Stimulated activated CD8-positive, alpha-beta memory T cell treated with anti-CD3 and anti-CD28 coated beads, Interleukin-2, amount 100 ng/mL, for 1 hour (primary cell): ENCODE measurements around the gene ABHD16A.
A peak's percentile ranks its signal among the peaks of the same experiment; 100 is the strongest.

ENCODE experiments used
- DNase-seq, 2 donors: peaks; one replicate each; pipeline ENCODE4 v3.0.0-alpha.2; 2020; ENCODE audit warnings: low read depth in 2 of 2

ABHD16A gene

GRCh38 chr6:31702819-31703716, at the start of gene ABHD16A:
ABHD16A (minus strand) TSS chr6:31703324; CDS start chr6:31703281, 43 bp downstream.
- peak; percentile 93 to 95 for DNase-seq

DNA sequence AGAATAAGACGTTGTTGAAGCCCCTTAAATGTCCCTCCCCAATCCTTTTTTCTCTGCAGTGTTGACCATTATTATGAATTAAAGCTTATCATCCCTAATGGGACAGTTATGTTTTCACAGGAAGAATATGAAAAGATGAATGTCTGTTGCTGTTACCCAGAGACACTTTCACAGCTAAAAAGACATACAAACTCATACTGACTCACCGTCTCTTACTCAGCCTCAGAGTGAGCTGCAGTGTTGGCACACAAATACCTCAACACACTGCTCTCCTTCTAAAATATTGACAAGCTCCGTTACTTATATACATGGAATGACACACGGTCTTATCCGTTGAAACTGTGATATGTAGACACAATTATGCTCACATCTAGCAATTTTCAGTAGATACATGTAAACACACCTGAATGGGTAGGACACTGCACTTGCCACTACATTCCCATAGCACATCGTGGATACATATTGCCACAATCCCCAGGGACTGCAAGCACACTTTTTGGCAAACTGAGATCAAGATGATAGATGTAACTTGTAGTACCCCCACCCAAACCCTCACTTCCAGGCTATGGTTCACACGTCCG, 49.7 kb upstream of the ABHD16A start:
- no peak for DNase-seq

- no peak for DNase-seq
Observed at GRCh38 chr6:31750411-31751022, 47.4 kb upstream of the ABHD16A start.

DNA sequence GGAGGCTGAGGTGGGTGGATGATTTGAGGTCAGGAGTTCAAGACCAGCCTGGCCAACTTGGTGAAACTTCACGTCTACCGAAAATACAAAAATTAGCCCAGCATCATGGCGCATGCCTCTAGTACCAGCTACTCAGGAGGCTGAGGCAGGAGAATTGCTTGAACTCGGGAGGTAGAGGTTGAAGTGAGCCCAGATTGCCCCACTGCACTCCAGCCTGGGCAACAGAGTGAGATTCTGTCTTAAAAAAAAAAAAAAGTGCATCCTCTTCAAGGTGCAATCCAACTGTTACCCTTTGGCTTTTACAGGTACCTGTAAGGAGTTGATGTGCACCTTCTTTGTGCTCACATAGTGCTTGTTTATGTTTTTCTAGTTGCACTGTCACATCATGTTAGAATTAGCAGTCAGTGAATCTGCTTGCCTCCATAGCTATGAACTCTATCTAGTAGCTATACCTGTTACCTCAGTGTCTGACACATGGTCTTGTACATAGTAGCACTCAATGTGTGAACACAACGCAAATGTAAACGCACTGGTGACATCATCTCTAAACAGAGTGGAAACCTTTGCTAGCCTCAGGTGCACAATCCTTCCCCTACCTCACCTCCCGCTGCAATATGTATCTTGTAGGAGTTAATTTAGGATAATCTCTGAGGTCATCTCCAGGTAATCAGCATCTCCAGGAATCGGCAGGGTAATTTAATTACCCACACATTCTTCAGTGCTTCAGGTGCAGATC, 46.3 kb upstream of the ABHD16A start:
- DNase-seq: no peak

- no peak for DNase-seq
Observed at GRCh38 chr6:31744422-31744821, 41.3 kb upstream of the ABHD16A start.

DNA sequence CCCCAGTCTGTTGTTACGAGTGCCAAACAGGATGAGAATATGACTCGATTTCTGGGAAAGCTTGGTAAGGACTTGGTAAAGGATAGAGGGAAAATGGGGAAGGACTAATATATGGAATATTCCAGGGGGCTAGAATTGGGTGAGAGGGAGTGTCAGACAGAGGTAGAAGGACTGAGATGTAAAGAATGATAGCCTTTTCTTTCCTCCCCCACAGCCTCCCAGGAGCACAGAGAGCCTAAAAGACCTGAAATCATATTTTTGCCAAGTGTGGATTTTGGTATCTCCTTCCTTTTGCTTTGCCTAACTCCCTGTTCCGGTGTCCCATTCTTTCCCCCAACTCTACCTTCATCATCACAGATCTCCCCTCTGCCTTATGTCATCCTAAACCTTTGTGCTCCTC, 39.8 kb upstream of the ABHD16A start:
- DNase-seq: no peak

GRCh38 chr6:31741815-31742214, 38.7 kb upstream of the ABHD16A start:
- DNase-seq: no peak

DNA sequence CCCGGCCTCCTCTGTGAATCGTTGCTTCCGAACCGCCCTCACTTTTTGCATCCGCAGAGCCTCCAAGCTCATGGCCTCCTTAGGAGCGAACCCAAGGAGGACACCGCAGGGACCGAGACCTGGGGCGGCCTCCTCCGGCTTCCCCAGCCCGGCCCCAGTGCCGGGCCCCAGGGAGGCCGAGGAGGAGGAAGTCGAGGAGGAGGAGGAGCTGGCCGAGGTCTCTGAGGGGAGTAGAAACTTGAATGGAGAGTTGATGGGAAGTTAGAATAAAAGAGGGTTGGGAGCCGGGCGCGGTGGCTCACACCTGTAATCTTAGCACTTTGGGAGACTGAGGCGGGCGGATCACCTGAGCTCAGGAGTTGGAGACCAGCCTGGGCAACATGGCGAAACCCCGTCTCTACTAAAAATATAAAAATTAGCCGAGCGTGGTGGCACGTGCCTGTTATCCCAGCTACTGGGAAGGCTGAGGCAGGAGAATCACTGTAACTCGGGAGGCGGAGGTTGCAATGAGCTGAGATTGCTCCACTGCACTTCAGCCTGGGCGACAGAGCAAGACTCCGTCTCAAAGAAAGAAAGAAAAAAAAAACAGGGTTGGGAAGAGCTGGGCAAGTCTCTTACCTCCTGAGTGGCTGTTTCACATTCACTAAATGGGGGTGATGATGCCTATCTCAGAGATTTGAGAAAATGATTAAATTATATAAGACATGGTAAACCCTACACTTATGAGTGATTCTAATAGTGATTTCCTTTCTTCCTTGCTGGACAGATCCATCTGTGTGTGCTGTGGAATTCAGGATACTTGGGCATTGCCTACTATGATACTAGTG, 37.5 kb upstream of the ABHD16A start:
- DNase-seq: no peak

GRCh38 chr6:31739639-31740396, 36.7 kb upstream of the ABHD16A start, which contains the start of gene MSH5:
MSH5 (plus strand) TSS chr6:31740005; CDS start chr6:31740467, 462 bp downstream.
- peak; percentile 87 to 91 for DNase-seq

GRCh38 chr6:31737991-31738979, 35.2 kb upstream of the ABHD16A start:
- peak in 1 of 2 donors; percentile 39 for DNase-seq

DNA sequence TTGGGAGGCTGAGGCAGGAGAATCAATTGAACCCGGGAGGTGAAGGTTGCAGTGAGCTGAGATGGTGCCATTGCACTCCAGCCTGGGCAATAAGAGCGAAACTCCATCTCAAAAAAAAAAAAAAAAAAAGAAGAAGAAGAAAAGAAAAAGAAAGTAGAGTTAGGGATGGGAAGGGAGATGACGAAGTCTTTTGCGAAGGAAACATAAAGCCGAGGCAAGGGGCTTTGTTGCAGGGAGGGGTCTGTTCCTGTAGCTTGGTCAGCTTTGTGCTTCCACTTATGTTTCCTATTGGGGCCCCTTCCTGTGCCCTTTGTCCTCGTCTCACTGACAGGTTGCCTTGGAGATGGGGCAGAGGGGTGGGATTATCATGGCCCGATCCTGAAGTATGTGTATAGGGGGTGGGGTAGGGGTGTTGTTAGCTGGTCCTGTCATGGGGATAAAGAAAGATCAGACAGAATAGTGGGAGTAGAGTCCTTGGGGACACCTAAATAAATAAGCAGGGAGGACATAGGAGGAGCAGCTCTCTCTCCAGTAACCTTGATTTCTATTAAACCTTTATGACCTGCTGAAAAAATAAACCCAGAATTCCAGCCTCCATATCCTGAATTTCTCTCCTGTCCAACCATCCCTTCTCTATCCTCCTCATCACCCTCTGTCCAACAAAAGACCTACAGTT, 34.3 kb upstream of the ABHD16A start:
- no peak for DNase-seq

DNA sequence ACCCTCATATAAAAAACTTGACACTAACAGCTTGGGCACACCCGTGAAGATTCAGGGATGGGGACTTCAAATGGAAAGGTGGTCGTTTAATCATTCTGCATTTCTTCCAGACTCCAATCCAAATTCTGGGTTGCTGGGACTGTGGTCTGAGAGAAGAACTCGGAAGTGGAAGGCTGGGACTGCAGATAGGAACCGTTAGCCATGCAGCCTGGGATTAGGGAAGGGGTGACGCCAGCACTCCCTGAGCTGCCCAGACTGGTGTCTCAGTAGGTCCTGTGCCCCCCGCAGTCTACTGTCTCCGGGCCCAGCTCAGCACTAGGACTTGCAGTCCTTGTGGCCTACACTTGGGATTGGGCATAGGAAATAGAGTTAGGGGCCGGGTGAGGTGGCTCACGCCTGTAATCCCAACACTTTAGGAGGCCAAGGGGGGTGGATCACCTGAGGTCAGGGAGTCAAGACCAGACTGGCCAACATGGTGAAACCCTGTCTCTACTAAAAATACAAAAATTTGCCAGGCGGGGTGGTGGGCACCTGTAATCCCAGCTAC, 33.7 kb upstream of the ABHD16A start:
- no peak for DNase-seq

DNA sequence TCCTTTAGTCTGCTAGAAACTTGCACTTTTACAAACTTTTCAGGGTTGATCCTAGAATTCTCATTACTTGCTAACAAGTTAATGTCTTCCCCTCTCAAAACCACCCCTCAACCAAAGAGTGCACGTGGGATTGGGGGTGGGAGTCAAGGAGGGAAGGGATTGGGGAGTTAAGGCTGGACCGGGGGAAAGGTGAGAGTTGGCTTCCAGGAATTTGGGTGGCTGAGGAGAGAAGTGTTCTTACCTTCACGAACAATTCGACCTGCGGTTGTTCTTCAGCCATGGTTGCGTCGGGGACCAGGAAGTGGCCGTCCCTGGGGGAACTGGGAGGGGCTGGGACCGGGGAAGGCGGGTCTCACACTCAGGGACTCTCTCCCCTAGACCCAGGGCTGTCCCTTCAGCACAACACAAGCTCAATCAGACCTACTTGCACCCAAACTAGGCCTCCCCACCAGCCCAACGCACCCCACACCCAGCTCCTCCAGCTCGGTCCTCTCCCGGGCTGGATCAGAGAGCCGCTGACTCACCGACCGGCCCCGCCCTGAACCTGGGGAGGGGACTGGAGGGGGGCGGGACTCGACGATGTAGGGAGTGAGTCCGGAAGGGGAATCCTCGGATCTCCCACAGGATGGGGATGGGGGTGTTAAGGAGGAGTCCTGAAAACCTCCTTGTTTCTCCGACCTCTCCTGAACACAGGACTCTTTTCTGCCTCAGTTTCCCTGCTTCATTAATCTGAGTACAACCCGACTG, 33.1 kb upstream of the ABHD16A start, which contains the start of gene CLIC1:
Gene CLIC1, minus strand, starts transcription at position 510 of the 747 bp plus-strand sequence. Its CDS starts 230 bp downstream, at position 280.
- DNase-seq: peak; percentile 37 to 62

DNA sequence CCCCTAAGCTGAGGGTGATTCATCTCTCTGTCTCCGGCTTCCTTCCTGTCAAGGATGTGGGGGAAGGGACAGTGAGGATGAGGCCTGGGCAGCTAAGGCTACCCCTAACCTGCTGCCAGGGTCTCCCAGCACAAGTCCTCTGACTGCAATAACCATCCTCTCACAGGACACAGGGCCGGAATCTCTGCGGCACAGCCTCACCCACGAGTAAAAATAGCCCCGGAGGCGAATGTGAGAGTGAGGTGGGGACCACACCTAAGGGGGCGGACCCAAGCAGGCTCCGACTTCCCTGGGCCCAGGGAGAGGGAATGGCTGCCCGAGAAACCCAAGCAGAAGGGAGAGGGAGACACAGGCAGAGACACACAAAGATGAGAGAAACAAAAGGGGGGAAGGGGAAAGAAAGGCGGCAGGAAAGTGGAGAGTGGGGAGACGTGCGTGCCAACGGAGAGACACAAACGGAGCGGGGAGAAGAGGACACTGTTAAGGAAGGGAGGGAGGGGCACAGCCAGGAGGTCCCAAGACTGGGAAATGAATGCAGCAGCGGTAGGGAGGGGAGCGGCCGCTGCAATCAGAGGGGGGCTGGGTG, 31.8 kb upstream of the ABHD16A start:
- DNase-seq: peak in 1 of 2 donors; percentile 39

- DNase-seq: no peak
Observed at GRCh38 chr6:31734247-31734820, 31.2 kb upstream of the ABHD16A start.

DNA sequence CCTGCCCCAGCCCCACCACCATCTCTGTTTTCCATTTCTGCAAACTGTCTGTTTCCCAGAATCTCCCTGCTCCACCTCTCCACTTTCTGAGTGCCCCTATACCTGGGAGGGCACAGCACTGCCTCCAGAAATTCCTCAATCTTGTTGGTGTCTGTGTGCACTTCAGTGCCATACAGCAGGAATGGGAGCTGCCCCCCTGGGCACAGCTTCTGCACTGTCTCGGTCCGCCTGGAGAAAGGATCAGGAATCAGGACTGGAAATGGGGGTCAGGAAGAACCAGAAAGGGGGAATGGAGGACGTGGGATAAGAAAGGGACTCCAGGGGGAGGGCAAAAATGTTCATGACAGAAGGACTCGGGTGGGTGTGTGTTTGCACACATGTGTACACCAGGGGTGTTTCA, 30.6 kb upstream of the ABHD16A start:
- DNase-seq: no peak

DNA sequence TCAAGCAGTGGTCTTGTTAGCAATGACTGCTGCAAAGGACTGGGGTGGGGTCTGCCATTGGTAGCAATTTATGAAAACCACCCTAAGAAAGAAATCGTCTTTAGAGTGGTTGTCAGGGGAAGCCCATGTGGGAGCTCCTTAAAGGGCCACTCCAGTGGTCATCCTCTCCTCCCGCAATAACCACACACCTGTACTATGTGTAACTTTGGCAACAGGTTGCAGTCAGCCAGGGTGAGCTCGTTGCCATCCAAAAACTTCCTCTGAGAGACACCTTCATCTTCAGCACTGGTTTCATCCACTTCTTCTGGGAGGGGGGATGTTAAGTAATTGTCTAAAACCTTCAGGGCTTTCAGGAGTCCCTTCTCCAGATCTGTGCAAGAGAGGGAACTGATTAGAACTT, 28.9 kb upstream of the ABHD16A start:
- no peak for DNase-seq
